Right lobe of liver (tissue), 4 donors: ENCODE data around the gene CDC42SE1.

Experiments
- CTCF ChIP-seq, 4 donors: fragments of 200-600 bp in 3 of 4; fragments of 450-650 bp in 1 of 4; IDR thresholded peaks; one replicate each; pipeline versions ENCODE4 v1.5.1 to v1.8.0; 2016 to 2022; ENCODE audit warnings: antibody characterized with exemption in 4 of 4, mild to moderate bottlenecking in 2 of 4
- POLR2A ChIP-seq: fragments of 450-650 bp; IDR thresholded peaks from one replicate; pipeline ENCODE4 v1.6.1; 2017; ENCODE audit warnings: antibody characterized with exemption, mild to moderate bottlenecking
- donor health status: DM: no; HTN: no; CAD: no.
- donor health status: DM: no; HTN: no; CAD: no.
- donor health status: DM: no; HTN: yes; CAD: no.

GRCh38 chr1:151108331-151108730, 48.9 kb upstream of the CDC42SE1 start:
- no peak for TF ChIP-seq CTCF (IDR thresholded peaks at IDR 0.05)
- no peak for TF ChIP-seq POLR2A
